MM.1S (cell line): ENCODE results near the gene UTP15.

Experiments used
- DNase-seq: peaks from one replicate; pipeline ENCODE4 v3.0.0-alpha.2; 2015
- H2AFZ ChIP-seq: fragments of 300-600 bp; sonication (generic); 2 replicates; pipeline ENCODE4 v1.6.0; 2016; ENCODE audit warnings: antibody characterized with exemption, low read length
- H3F3A ChIP-seq: fragments of 300-600 bp; sonication (generic); 2 replicates; pipeline ENCODE4 v1.6.1; 2016; ENCODE audit warnings: mild to moderate bottlenecking, antibody characterized with exemption, low read length, moderate library complexity, mixed read lengths; ENCODE audit not compliant: insufficient read depth
- H3K27ac ChIP-seq: fragments of 300-600 bp; sonication (generic); 2 replicates; pipeline ENCODE4 v1.5.1; 2016; ENCODE audit warnings: mild to moderate bottlenecking, low read length
- H3K27me3 ChIP-seq: fragments of 300-600 bp; sonication (generic); replicated peaks from 2 replicates; pipeline ENCODE4 v1.6.0; 2016; ENCODE audit warnings: low read length; ENCODE audit not compliant: insufficient read depth
- H3K36me3 ChIP-seq: fragments of 300-600 bp; sonication (generic); replicated peaks from 2 replicates; pipeline ENCODE4 v1.6.1; 2016; ENCODE audit warnings: mild to moderate bottlenecking, low read length, mixed read lengths; ENCODE audit not compliant: insufficient read depth
- H3K4me1 ChIP-seq: fragments of 300-600 bp; sonication (generic); 2 replicates; pipeline ENCODE4 v1.6.1; 2016; ENCODE audit warnings: low read length, mixed read lengths
- H3K4me2 ChIP-seq: fragments of 300-600 bp; sonication (generic); 2 replicates; pipeline ENCODE4 v1.6.0; 2016; ENCODE audit warnings: low read depth, low read length
- H3K4me3 ChIP-seq: fragments of 300-600 bp; sonication (generic); 2 replicates; pipeline ENCODE4 v1.5.1; 2016; ENCODE audit warnings: low read length, mixed read lengths
- H3K79me2 ChIP-seq: fragments of 300-600 bp; sonication (generic); 2 replicates; pipeline ENCODE4 v1.6.1; 2016; ENCODE audit warnings: mixed run types, low read length, mixed read lengths
- H3K9ac ChIP-seq: fragments of 300-600 bp; sonication (generic); 2 replicates; pipeline ENCODE4 v1.6.1; 2016; ENCODE audit warnings: low read length, mixed read lengths
- H3K9me2 ChIP-seq: fragments of 300-600 bp; sonication (generic); replicated peaks from 2 replicates; pipeline ENCODE4 v1.6.1; 2016; ENCODE audit warnings: mild to moderate bottlenecking, low read length, mixed read lengths; ENCODE audit not compliant: insufficient read depth
- H3K9me3 ChIP-seq: fragments of 300-600 bp; sonication (generic); replicated peaks from 2 replicates; pipeline ENCODE4 v1.6.1; 2016; ENCODE audit warnings: mild to moderate bottlenecking, low read length, mixed read lengths; ENCODE audit not compliant: insufficient read depth
- H4K20me1 ChIP-seq: fragments of 300-600 bp; sonication (generic); 2 replicates; pipeline ENCODE4 v1.6.1; 2016; ENCODE audit warnings: mild to moderate bottlenecking, low read length, moderate library complexity, mixed read lengths; ENCODE audit not compliant: insufficient read depth
- EZH2 ChIP-seq: fragments of 300-600 bp; sonication (generic); optimal IDR thresholded peaks from 2 replicates; pipeline ENCODE3; 2017; ENCODE audit warnings: low read depth, mild to moderate bottlenecking, antibody characterized with exemption, low read length, mixed read lengths
- EZH2phosphoT487 ChIP-seq: fragments of 300-600 bp; sonication (generic); IDR thresholded peaks from 2 replicates; pipeline ENCODE4 v1.6.1; 2018; ENCODE audit warnings: antibody characterized with exemption, low read length
- TF ChIP-seq, protein P1 (sequence below): fragments of 300-600 bp; sonication (generic); IDR thresholded peaks from 2 replicates; pipeline ENCODE4 v1.5.1; 2016; ENCODE audit warnings: antibody characterized with exemption, low read length, mixed read lengths

The UTP15 gene

DNA sequence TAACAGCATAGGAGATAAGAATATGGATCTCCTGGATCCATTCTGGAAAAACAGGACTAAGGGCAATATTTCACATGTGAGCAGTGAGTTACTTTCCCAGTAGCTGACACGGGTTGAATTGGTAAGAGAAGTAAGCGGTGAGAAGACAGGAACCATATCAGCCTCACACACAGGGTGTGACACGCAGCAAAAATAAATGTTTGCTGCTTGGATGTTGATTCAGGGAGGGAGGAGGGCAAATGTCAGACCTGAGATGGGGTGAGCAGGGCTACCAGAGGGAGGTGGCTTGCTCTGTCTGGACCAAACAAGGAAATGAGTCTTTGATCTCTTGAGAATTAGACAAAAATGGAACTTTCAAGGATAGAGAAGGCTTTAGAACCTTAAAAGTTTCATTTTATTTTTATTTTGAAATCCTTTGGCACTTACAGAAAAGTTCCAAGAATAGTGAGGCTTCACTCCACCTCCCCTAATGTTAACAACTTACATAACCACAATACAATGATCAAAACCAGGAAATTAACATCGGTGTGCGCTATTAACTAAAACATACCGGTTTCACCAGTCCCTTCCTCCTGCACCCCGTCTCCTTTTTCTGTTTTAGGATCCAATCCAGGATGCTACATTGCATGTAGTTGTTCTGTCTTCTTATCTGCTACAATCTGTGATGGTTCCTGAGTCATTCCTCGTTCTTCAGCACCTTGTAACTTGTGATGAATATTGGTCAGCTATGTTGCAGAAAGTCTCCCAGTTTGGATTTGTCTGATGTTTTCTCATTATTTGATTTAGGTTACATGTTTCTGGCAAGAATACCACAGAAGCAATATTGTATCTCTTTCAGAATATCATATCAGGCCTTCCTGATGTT is 39.9 kb downstream of the UTP15 start:
- no peaks in the 10 kb centered on the region for H3K79me2 ChIP-seq
- H3F3A ChIP-seq, result no peaks in the 10 kb centered on the region
- no peak overlapping the region for H3K4me2 ChIP-seq
- H3K27me3 ChIP-seq, result no peaks in the 10 kb centered on the region
- no peaks in the 10 kb centered on the region for H3K36me3 ChIP-seq
- TF ChIP-seq, protein P1, sequence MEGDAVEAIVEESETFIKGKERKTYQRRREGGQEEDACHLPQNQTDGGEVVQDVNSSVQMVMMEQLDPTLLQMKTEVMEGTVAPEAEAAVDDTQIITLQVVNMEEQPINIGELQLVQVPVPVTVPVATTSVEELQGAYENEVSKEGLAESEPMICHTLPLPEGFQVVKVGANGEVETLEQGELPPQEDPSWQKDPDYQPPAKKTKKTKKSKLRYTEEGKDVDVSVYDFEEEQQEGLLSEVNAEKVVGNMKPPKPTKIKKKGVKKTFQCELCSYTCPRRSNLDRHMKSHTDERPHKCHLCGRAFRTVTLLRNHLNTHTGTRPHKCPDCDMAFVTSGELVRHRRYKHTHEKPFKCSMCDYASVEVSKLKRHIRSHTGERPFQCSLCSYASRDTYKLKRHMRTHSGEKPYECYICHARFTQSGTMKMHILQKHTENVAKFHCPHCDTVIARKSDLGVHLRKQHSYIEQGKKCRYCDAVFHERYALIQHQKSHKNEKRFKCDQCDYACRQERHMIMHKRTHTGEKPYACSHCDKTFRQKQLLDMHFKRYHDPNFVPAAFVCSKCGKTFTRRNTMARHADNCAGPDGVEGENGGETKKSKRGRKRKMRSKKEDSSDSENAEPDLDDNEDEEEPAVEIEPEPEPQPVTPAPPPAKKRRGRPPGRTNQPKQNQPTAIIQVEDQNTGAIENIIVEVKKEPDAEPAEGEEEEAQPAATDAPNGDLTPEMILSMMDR, result no peak
- no peak for TF ChIP-seq EZH2
- no peak for TF ChIP-seq EZH2phosphoT487
- H2AFZ ChIP-seq, result no peak overlapping the region
- H3K4me1 ChIP-seq, result no peaks in the 10 kb centered on the region
- no peak for DNase-seq
- H3K27ac ChIP-seq, result no peak overlapping the region
- H3K4me3 ChIP-seq, result no peak overlapping the region
- H4K20me1 ChIP-seq, result no peaks in the 10 kb centered on the region
- no peaks in the 10 kb centered on the region for H3K9me2 ChIP-seq
- H3K9ac ChIP-seq, result no peak overlapping the region
- no peaks in the 10 kb centered on the region for H3K9me3 ChIP-seq

DNA sequence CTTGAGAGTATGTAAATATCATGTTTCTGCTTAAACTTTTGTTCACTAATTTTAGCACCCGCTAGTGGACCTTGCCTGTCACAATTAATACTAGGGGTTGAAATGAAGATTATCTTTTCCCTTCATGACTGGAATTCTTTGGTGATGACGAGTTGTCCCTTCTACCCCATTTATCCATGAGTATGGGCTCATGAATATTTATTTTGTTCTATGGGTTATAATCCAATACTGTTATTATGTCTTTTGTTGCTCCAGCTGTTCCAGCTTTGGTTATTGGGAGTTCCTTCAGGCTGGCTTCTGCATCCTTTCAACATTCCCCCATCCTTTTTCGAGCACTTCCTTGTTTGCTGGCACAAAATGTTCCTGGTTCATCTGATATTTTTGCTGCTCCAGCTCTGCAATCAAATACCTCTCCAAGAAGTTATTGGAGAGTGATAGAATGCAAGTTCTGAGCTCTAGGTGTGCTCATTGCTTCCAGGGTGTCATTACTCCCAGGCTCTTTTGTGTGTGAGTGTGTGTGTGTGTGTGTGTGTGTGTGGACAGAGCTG is 40.7 kb downstream of the UTP15 start:
- H2AFZ ChIP-seq, result no peak overlapping the region
- H3K9me3 ChIP-seq, result no peaks in the 10 kb centered on the region
- H4K20me1 ChIP-seq, result no peaks in the 10 kb centered on the region
- H3F3A ChIP-seq, result no peaks in the 10 kb centered on the region
- H3K36me3 ChIP-seq, result no peaks in the 10 kb centered on the region
- TF ChIP-seq, protein P1, result no peak
- no peak overlapping the region for H3K27ac ChIP-seq
- H3K27me3 ChIP-seq, result no peaks in the 10 kb centered on the region
- no peaks in the 10 kb centered on the region for H3K79me2 ChIP-seq
- H3K9ac ChIP-seq, result no peak overlapping the region
- no peak overlapping the region for H3K4me2 ChIP-seq
- no peak for DNase-seq
- no peaks in the 10 kb centered on the region for H3K9me2 ChIP-seq
- no peak overlapping the region for H3K4me3 ChIP-seq
- no peaks in the 10 kb centered on the region for H3K4me1 ChIP-seq

DNA sequence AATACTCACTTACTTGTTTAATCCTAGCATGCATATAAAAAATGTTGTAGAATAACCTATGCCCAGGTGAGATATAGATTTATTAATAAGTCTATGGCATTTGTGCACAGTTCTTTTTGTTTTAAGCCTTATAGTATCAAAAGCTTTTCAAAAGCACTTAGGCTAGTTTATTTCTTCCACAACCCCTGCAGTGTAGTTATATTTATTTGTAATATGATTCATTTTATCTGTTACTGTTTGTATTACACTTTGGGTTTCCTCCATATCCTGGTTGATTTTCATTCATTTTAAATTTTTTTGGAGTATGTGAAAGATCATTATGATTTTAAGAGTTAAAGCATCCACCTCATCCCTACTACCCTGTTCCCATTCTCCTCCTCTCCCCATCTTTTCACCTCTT is 41.7 kb downstream of the UTP15 start:
- Histone ChIP-seq H3K36me3 (no peaks in the 10 kb centered on the region), H3K4me3 (no peak overlapping the region), H3K9me3 (no peaks in the 10 kb centered on the region), H3K27me3 (no peaks in the 10 kb centered on the region), H3K4me1 (no peaks in the 10 kb centered on the region), H4K20me1 (no peaks in the 10 kb centered on the region), H3K9me2 (no peaks in the 10 kb centered on the region), H3F3A (no peaks in the 10 kb centered on the region), H3K27ac (no peak overlapping the region), H3K9ac (no peak overlapping the region), H2AFZ (no peak overlapping the region), H3K79me2 (no peaks in the 10 kb centered on the region), H3K4me2 (no peak overlapping the region)
- TF ChIP-seq EZH2, result no peak
- TF ChIP-seq, protein P1, result no peak
- TF ChIP-seq EZH2phosphoT487, result no peak
- DNase-seq, result no peak
